Effector memory CD8-positive, alpha-beta T cell (primary cell): ENCODE results near the gene TSPAN9.

Experiments used
- ATAC-seq: fragments of 150-1000 bp; cut with Tn5 transposase; replicated peaks from 2 replicates; pipeline ENCODE4 v1.10.0; 2021; ENCODE audit warnings: mild to moderate bottlenecking, moderate library complexity
- DNase-seq, 3 experiments: peaks; one replicate each; pipeline ENCODE4 v3.0.0; 2021
- H3K27ac Mint-ChIP-seq, 2 donors: one replicate each; pipeline ENCODE4 v1.8.0; 2022; ENCODE audit warnings: mild to moderate bottlenecking in 2 of 2, mixed read lengths in 2 of 2, moderate library complexity in 2 of 2
- H3K27me3 Mint-ChIP-seq, 2 donors: one replicate each; pipeline ENCODE4 v1.8.0; 2022; ENCODE audit warnings: mixed read lengths in 2 of 2
- H3K36me3 Mint-ChIP-seq: one replicate; pipeline ENCODE4 v1.8.0; 2022; ENCODE audit warnings: mild to moderate bottlenecking, moderate library complexity, mixed read lengths; ENCODE audit not compliant: insufficient read depth
- H3K4me1 Mint-ChIP-seq, 2 donors: one replicate each; pipeline ENCODE4 v1.8.0; 2022; ENCODE audit warnings: low read depth in 2 of 2, mixed read lengths in 2 of 2
- H3K4me3 Mint-ChIP-seq, 2 donors: one replicate each; pipeline ENCODE4 v1.8.0; 2022; ENCODE audit warnings: mild to moderate bottlenecking in 2 of 2, mixed read lengths in 2 of 2, moderate library complexity in 2 of 2
- H3K9me3 Mint-ChIP-seq, 2 donors: one replicate each; pipeline ENCODE4 v1.8.0; 2022; ENCODE audit warnings: mixed read lengths in 2 of 2

The TSPAN9 gene

GRCh38 chr12:3320881-3321509 lies 243.8 kb downstream of the TSPAN9 start:
- no peaks in the 10 kb centered on the region for H3K36me3 Mint-ChIP-seq
- DNase-seq (no peak), ATAC-seq (no peak)
- no peak overlapping the region for H3K4me3 Mint-ChIP-seq
- no peak overlapping the region for H3K27ac Mint-ChIP-seq
- no peaks in the 10 kb centered on the region for H3K9me3 Mint-ChIP-seq
- peaks cover 46 to 67% of the 10 kb centered on the region in 2 donors for H3K27me3 Mint-ChIP-seq
- peaks cover 0 to 1% of the 10 kb centered on the region in 2 donors for H3K4me1 Mint-ChIP-seq

GRCh38 chr12:3321881-3322280 lies 244.7 kb downstream of the TSPAN9 start:
- Mint-ChIP-seq H3K36me3 (no peaks in the 10 kb centered on the region), H3K9me3 (no peaks in the 10 kb centered on the region), H3K4me1 (peaks cover 0 to 1% of the 10 kb centered on the region in 2 donors), H3K27ac (peak overlapping the region in 1 of 2 donors; percentile 47), H3K27me3 (peaks cover 46 to 72% of the 10 kb centered on the region in 2 donors), H3K4me3 (no peak overlapping the region)
- DNase-seq (no peak), ATAC-seq (no peak)

- Mint-ChIP-seq H3K4me1 (peaks cover 0 to 1% of the 10 kb centered on the region in 2 donors), H3K36me3 (no peaks in the 10 kb centered on the region), H3K4me3 (no peak overlapping the region), H3K27me3 (peaks cover 49 to 85% of the 10 kb centered on the region in 2 donors), H3K9me3 (no peaks in the 10 kb centered on the region), H3K27ac (no peak overlapping the region)
- DNase-seq = no peak
- no peak for ATAC-seq
Measured at GRCh38 chr12:3323002-3323685, 246.0 kb downstream of the TSPAN9 start.

GRCh38 chr12:3325736-3326135 lies 248.6 kb downstream of the TSPAN9 start:
- no peak for ATAC-seq
- H3K4me3 Mint-ChIP-seq = no peak overlapping the region

GRCh38 chr12:3326156-3326849 lies 249.1 kb downstream of the TSPAN9 start:
- Mint-ChIP-seq H3K4me1 (no peaks in the 10 kb centered on the region), H3K27me3 (peaks cover 49 to 70% of the 10 kb centered on the region in 2 donors), H3K9me3 (no peaks in the 10 kb centered on the region), H3K36me3 (no peaks in the 10 kb centered on the region), H3K27ac (no peak overlapping the region), H3K4me3 (no peak overlapping the region)
- ATAC-seq = no peak
- no peak for DNase-seq

More at GRCh38 chr12:3325736-3326135, 248.6 kb downstream of the TSPAN9 start:
- DNase-seq = no peak
- H3K4me1 Mint-ChIP-seq = no peaks in the 10 kb centered on the region
- no peaks in the 10 kb centered on the region for H3K36me3 Mint-ChIP-seq
- H3K27ac Mint-ChIP-seq = no peak overlapping the region
- H3K27me3 Mint-ChIP-seq = peaks cover 49 to 75% of the 10 kb centered on the region in 2 donors
- H3K9me3 Mint-ChIP-seq = no peaks in the 10 kb centered on the region

GRCh38 chr12:3326850-3327780 lies 249.9 kb downstream of the TSPAN9 start:
- Mint-ChIP-seq H3K9me3 (no peaks in the 10 kb centered on the region), H3K4me1 (no peaks in the 10 kb centered on the region), H3K27me3 (peaks cover 45 to 62% of the 10 kb centered on the region in 2 donors), H3K36me3 (no peaks in the 10 kb centered on the region), H3K4me3 (no peak overlapping the region), H3K27ac (no peak overlapping the region)
- no peak for DNase-seq
- no peak for ATAC-seq

- Mint-ChIP-seq H3K4me3 (no peak overlapping the region), H3K9me3 (no peaks in the 10 kb centered on the region), H3K27ac (no peak overlapping the region), H3K36me3 (no peaks in the 10 kb centered on the region), H3K27me3 (peaks cover 35 to 54% of the 10 kb centered on the region in 2 donors), H3K4me1 (no peaks in the 10 kb centered on the region)
- DNase-seq = no peak
- no peak for ATAC-seq
Measured at GRCh38 chr12:3328081-3328480, 250.9 kb downstream of the TSPAN9 start.

- ATAC-seq = no peak
- Mint-ChIP-seq H3K27me3 (peaks cover 30 to 54% of the 10 kb centered on the region in 2 donors), H3K36me3 (no peaks in the 10 kb centered on the region)
Measured at GRCh38 chr12:3328571-3328970, 251.4 kb downstream of the TSPAN9 start.

GRCh38 chr12:3329361-3329760 lies 252.2 kb downstream of the TSPAN9 start:
- ATAC-seq (no peak), DNase-seq (no peak)
- peaks cover 3% of the 10 kb centered on the region for H3K36me3 Mint-ChIP-seq
- no peaks in the 10 kb centered on the region for H3K9me3 Mint-ChIP-seq
- H3K27ac Mint-ChIP-seq = no peak overlapping the region
- H3K4me1 Mint-ChIP-seq = no peaks in the 10 kb centered on the region
- no peak overlapping the region for H3K4me3 Mint-ChIP-seq
- peaks cover 24 to 54% of the 10 kb centered on the region in 2 donors for H3K27me3 Mint-ChIP-seq

More at GRCh38 chr12:3328571-3328970, 251.4 kb downstream of the TSPAN9 start:
- Mint-ChIP-seq H3K4me1 (no peaks in the 10 kb centered on the region), H3K4me3 (no peak overlapping the region), H3K9me3 (no peaks in the 10 kb centered on the region), H3K27ac (no peak overlapping the region)
- no peak for DNase-seq

GRCh38 chr12:3330976-3331510 lies 253.9 kb downstream of the TSPAN9 start:
- Mint-ChIP-seq H3K4me3 (no peak overlapping the region), H3K4me1 (no peaks in the 10 kb centered on the region), H3K27ac (no peak overlapping the region), H3K27me3 (peaks cover 29 to 62% of the 10 kb centered on the region in 2 donors), H3K9me3 (no peaks in the 10 kb centered on the region), H3K36me3 (peaks cover 4% of the 10 kb centered on the region)
- DNase-seq (no peak), ATAC-seq (no peak)

GRCh38 chr12:3332188-3332587 lies 255.0 kb downstream of the TSPAN9 start:
- Mint-ChIP-seq H3K27me3 (peaks cover 29 to 56% of the 10 kb centered on the region in 2 donors), H3K36me3 (peaks cover 4% of the 10 kb centered on the region), H3K4me3 (no peak overlapping the region), H3K9me3 (no peaks in the 10 kb centered on the region), H3K4me1 (no peaks in the 10 kb centered on the region), H3K27ac (no peak overlapping the region)
- DNase-seq (no peak), ATAC-seq (no peak)

- Mint-ChIP-seq H3K4me3 (no peak overlapping the region), H3K36me3 (peaks cover 4% of the 10 kb centered on the region), H3K4me1 (no peaks in the 10 kb centered on the region), H3K27ac (no peak overlapping the region), H3K27me3 (peaks cover 26 to 56% of the 10 kb centered on the region in 2 donors), H3K9me3 (no peaks in the 10 kb centered on the region)
- DNase-seq (no peak), ATAC-seq (no peak)
Measured at GRCh38 chr12:3333583-3333982, 256.4 kb downstream of the TSPAN9 start.

- no peak for ATAC-seq
- no peaks in the 10 kb centered on the region for H3K4me1 Mint-ChIP-seq
Measured at GRCh38 chr12:3333991-3334391, 256.8 kb downstream of the TSPAN9 start.

More at GRCh38 chr12:3333991-3334391, 256.8 kb downstream of the TSPAN9 start:
- peaks cover 27 to 56% of the 10 kb centered on the region in 2 donors for H3K27me3 Mint-ChIP-seq
- no peak overlapping the region for H3K27ac Mint-ChIP-seq
- DNase-seq = no peak
- no peaks in the 10 kb centered on the region for H3K9me3 Mint-ChIP-seq
- H3K4me3 Mint-ChIP-seq = no peak overlapping the region
- H3K36me3 Mint-ChIP-seq = peaks cover 4% of the 10 kb centered on the region
